SK-N-SH treated with all-trans-retinoic acid at 6 μM for 48 hours (cell line): Measurements from ENCODE around the gene COPS9.

Source experiments
- ARNTL ChIP-seq: fragments of 450-650 bp; formaldehyde crosslinking; IDR thresholded peaks from 2 replicates; pipeline ENCODE4 v1.5.0; 2020; ENCODE audit warnings: low read depth, mild to moderate bottlenecking, moderate library complexity, borderline replicate concordance
- BACH2 ChIP-seq: fragments of 250-450 bp; sonication (Bioruptor Pico); IDR thresholded peaks from 2 replicates; pipeline ENCODE4 v1.9.0; 2021; ENCODE audit warnings: mild to moderate bottlenecking, borderline replicate concordance
- CSDC2 ChIP-seq: fragments of 250-450 bp; sonication (Bioruptor Pico); IDR thresholded peaks from 2 replicates; pipeline ENCODE4 v1.5.0; 2020; ENCODE audit warnings: mild to moderate bottlenecking, moderate library complexity
- PATZ1 ChIP-seq: fragments of 250-450 bp; sonication (Bioruptor Pico); IDR thresholded peaks from 2 replicates; pipeline ENCODE4 v1.8.0; 2020; ENCODE audit warnings: mild to moderate bottlenecking, moderate library complexity, borderline replicate concordance
- PPARA ChIP-seq: fragments of 250-450 bp; sonication (Bioruptor Pico); IDR thresholded peaks from 2 replicates; pipeline ENCODE4 v1.5.0; 2020; ENCODE audit warnings: mild to moderate bottlenecking, borderline replicate concordance
- RARB ChIP-seq: fragments of 250-450 bp; sonication (Bioruptor Pico); IDR thresholded peaks from 2 replicates; pipeline ENCODE4 v1.8.0; 2021; ENCODE audit warnings: mild to moderate bottlenecking, moderate library complexity
- SNAI2 ChIP-seq: fragments of 250-450 bp; sonication (Bioruptor Pico); IDR thresholded peaks from 2 replicates; pipeline ENCODE4 v1.5.0; 2020; ENCODE audit warnings: mild to moderate bottlenecking, moderate library complexity
- ZFP3 ChIP-seq: fragments of 250-450 bp; sonication (Bioruptor Pico); IDR thresholded peaks from 2 replicates; pipeline ENCODE4 v1.5.0; 2020; ENCODE audit warnings: mild to moderate bottlenecking, moderate library complexity
- ZFP30 ChIP-seq: fragments of 450-650 bp; formaldehyde crosslinking; IDR thresholded peaks from 2 replicates; pipeline ENCODE4 v1.5.0; 2022; ENCODE audit warnings: mild to moderate bottlenecking, moderate library complexity
- TF ChIP-seq, protein P1 (sequence below): fragments of 250-450 bp; sonication (Bioruptor Pico); IDR thresholded peaks from 2 replicates; pipeline ENCODE4 v1.5.1; 2020; ENCODE audit warnings: low read depth, mild to moderate bottlenecking, moderate library complexity

DNA sequence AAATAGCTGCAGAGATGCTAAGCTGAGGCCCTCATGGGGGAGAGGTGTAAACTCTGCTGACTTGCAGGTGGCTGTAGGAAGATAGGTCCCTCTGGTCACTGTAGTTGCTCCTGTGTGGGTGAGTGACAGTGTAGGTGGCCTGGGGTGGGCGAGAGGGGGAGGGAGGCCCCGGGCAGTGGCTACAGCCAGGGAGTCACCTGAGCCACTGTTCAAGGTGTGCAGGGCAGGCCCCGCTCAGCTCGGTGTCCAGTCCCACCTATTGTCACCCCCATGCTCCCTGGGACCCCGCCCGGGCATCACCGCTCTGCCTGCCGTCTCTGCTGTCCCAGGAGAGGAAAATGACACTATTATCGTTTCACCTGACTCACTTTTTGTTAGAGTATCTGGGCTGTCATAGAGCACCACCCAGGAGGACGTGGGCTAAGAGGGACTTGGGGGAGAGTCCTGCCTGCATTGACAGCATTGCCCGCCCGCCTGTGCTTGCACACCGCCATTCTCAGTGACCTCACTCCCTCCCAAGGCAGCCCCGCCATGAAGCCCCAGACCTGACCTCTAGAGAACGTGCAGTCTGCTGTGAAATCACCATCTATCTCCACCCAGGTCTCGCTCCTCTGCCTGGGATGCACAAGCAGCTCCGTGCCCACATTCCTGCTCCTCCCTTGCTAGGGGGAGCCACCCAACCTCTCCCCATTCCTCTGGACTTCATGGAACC, 29.2 kb downstream of the COPS9 start:
- TF ChIP-seq ZFP3 (CRISPR knock-in tag) (no peak), ZFP30 (CRISPR knock-in tag) (no peak), PATZ1 (CRISPR knock-in tag) (no peak), ARNTL (CRISPR knock-in tag) (no peak), CSDC2 (CRISPR knock-in tag) (no peak), BACH2 (CRISPR knock-in tag) (no peak), PPARA (no peak), RARB (CRISPR knock-in tag) (no peak), SNAI2 (no peak)
- TF ChIP-seq, protein P1, sequence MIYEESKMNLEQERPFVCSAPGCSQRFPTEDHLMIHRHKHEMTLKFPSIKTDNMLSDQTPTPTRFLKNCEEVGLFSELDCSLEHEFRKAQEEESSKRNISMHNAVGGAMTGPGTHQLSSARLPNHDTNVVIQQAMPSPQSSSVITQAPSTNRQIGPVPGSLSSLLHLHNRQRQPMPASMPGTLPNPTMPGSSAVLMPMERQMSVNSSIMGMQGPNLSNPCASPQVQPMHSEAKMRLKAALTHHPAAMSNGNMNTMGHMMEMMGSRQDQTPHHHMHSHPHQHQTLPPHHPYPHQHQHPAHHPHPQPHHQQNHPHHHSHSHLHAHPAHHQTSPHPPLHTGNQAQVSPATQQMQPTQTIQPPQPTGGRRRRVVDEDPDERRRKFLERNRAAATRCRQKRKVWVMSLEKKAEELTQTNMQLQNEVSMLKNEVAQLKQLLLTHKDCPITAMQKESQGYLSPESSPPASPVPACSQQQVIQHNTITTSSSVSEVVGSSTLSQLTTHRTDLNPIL = no peak
